Astrocyte (in vitro differentiated cells and primary cell): ENCODE data around the gene ZNF254. TPM values are rescaled to one million over a fixed set of nuclear protein-coding genes. Genes with fewer than 3 reads are reported as not detected.

Source experiments
- DNase-seq: peaks from one replicate; pipeline ENCODE4 v3.0.0-alpha.2; 2010; ENCODE audit warnings: low read depth
- FAIRE-seq: peaks from 2 replicates; lab custom pipeline; 2011; peaks lifted over from hg19 to GRCh38; lab: Jason Lieb, UNC
- H2AFZ ChIP-seq: 2 replicates; pipeline ENCODE4 v1.6.0; 2012; ENCODE audit warnings: low read depth, low read length, inconsistent platforms
- H3K27ac ChIP-seq: 2 replicates; pipeline ENCODE4 v1.5.1; 2011; ENCODE audit warnings: low read depth, low read length, inconsistent platforms
- H3K27me3 ChIP-seq: 2 replicates; pipeline ENCODE4 v1.6.0; 2011; ENCODE audit warnings: low read length, inconsistent platforms; ENCODE audit not compliant: insufficient read depth
- H3K36me3 ChIP-seq: 2 replicates; pipeline ENCODE4 v1.5.1; 2011; ENCODE audit warnings: low read length, inconsistent platforms; ENCODE audit not compliant: insufficient read depth
- H3K4me1 ChIP-seq: 2 replicates; pipeline ENCODE4 v1.5.1; 2011; ENCODE audit warnings: low read length, inconsistent platforms; ENCODE audit not compliant: insufficient read depth
- H3K4me2 ChIP-seq: 2 replicates; pipeline ENCODE4 v1.6.0; 2012; ENCODE audit warnings: low read length, inconsistent platforms
- H3K4me3 ChIP-seq: 2 replicates; pipeline ENCODE4 v1.5.1; 2011; ENCODE audit warnings: low read depth, mild to moderate bottlenecking, low read length, inconsistent platforms; ENCODE audit not compliant: insufficient read depth
- H3K79me2 ChIP-seq: 2 replicates; pipeline ENCODE4 v1.6.0; 2012; ENCODE audit warnings: mild to moderate bottlenecking, low read length, inconsistent platforms; ENCODE audit not compliant: insufficient read depth
- H3K9ac ChIP-seq: 2 replicates; pipeline ENCODE4 v1.6.0; 2012; ENCODE audit warnings: mild to moderate bottlenecking, low read length, inconsistent platforms
- H3K9me3 ChIP-seq: 2 replicates; pipeline ENCODE4 v1.5.1; 2012; ENCODE audit warnings: low read depth, mild to moderate bottlenecking, low read length, inconsistent platforms; ENCODE audit not compliant: insufficient read depth
- H4K20me1 ChIP-seq: 2 replicates; pipeline ENCODE4 v1.6.0; 2012; ENCODE audit warnings: low read length, inconsistent platforms; ENCODE audit not compliant: insufficient read depth
- H3K27ac Mint-ChIP-seq: one replicate; pipeline ENCODE4 v1.8.0; 2021; ENCODE audit warnings: mild to moderate bottlenecking, mixed read lengths; ENCODE audit not compliant: unreplicated experiment
- H3K27me3 Mint-ChIP-seq: one replicate; pipeline ENCODE4 v1.8.0; 2021; ENCODE audit warnings: low read depth, mixed read lengths; ENCODE audit not compliant: unreplicated experiment
- H3K36me3 Mint-ChIP-seq: one replicate; pipeline ENCODE4 v1.8.0; 2021; ENCODE audit warnings: low read depth, mixed read lengths; ENCODE audit not compliant: unreplicated experiment
- H3K4me1 Mint-ChIP-seq: one replicate; pipeline ENCODE4 v1.8.0; 2021; ENCODE audit warnings: low read depth, mixed read lengths; ENCODE audit not compliant: unreplicated experiment
- H3K4me3 Mint-ChIP-seq: one replicate; pipeline ENCODE4 v1.8.0; 2021; ENCODE audit warnings: mild to moderate bottlenecking, moderate library complexity, mixed read lengths; ENCODE audit not compliant: unreplicated experiment
- H3K9me3 Mint-ChIP-seq: one replicate; pipeline ENCODE4 v1.8.0; 2021; ENCODE audit warnings: mild to moderate bottlenecking, mixed read lengths; ENCODE audit not compliant: unreplicated experiment
- CTCF ChIP-seq: IDR thresholded peaks from 2 replicates; pipeline ENCODE4 v1.5.1; 2011; ENCODE audit warnings: low read depth, mild to moderate bottlenecking, inconsistent platforms, low read length, moderate library complexity; ENCODE audit not compliant: insufficient read depth
- EZH2 ChIP-seq: IDR thresholded peaks from 2 replicates; pipeline ENCODE4 v1.6.1; 2012; ENCODE audit warnings: mild to moderate bottlenecking, low read length, inconsistent platforms; ENCODE audit not compliant: insufficient read depth
- total RNA-seq: library from RNA; stranded (reverse); gene quantifications from 2 replicates; pipeline ENCODE4 v1.2.1, GENCODE V29; 2021

The ZNF254 gene
- total RNA-seq, 1 donor from 2014 or later: 20.4 TPM

GRCh38 chr19:24177686-24178085 is 90.7 kb downstream of the ZNF254 start:
- H3K79me2 ChIP-seq: no peaks in the 10 kb centered on the region
- no peak for FAIRE-seq
- H3K9me3 ChIP-seq: peaks cover 11% of the 10 kb centered on the region
- Mint-ChIP-seq H3K4me3 (no peak overlapping the region), H3K27me3 (no peaks in the 10 kb centered on the region), H3K36me3 (no peaks in the 10 kb centered on the region), H3K4me1 (no peaks in the 10 kb centered on the region), H3K9me3 (peaks cover 16% of the 10 kb centered on the region), H3K27ac (no peak overlapping the region)
- H3K27ac ChIP-seq: no peak overlapping the region
- no peak overlapping the region for H3K4me3 ChIP-seq
- no peaks in the 10 kb centered on the region for H4K20me1 ChIP-seq
- TF ChIP-seq CTCF (no peak), EZH2 (no peak)
- no peaks in the 10 kb centered on the region for H3K4me1 ChIP-seq
- H3K4me2 ChIP-seq: no peak overlapping the region
- no peaks in the 10 kb centered on the region for H3K27me3 ChIP-seq
- no peak overlapping the region for H3K9ac ChIP-seq
- H2AFZ ChIP-seq: no peak overlapping the region
- DNase-seq: no peak
- no peaks in the 10 kb centered on the region for H3K36me3 ChIP-seq

- H3K4me1 Mint-ChIP-seq: no peaks in the 10 kb centered on the region
- H3K4me3 ChIP-seq: no peak overlapping the region
- peaks cover 16% of the 10 kb centered on the region for H3K9me3 Mint-ChIP-seq
- no peaks in the 10 kb centered on the region for H3K79me2 ChIP-seq
- FAIRE-seq (no peak), DNase-seq (no peak)
- no peaks in the 10 kb centered on the region for H3K4me1 ChIP-seq
- H3K27me3 Mint-ChIP-seq: no peaks in the 10 kb centered on the region
- H3K36me3 Mint-ChIP-seq: no peaks in the 10 kb centered on the region
- no peak overlapping the region for H3K4me2 ChIP-seq
- no peak overlapping the region for H3K27ac Mint-ChIP-seq
- H3K36me3 ChIP-seq: no peaks in the 10 kb centered on the region
- no peak overlapping the region for H3K4me3 Mint-ChIP-seq
- TF ChIP-seq EZH2 (no peak), CTCF (no peak)
- peaks cover 11% of the 10 kb centered on the region for H3K9me3 ChIP-seq
- H3K27ac ChIP-seq: no peak overlapping the region
- no peak overlapping the region for H2AFZ ChIP-seq
- no peaks in the 10 kb centered on the region for H4K20me1 ChIP-seq
- H3K27me3 ChIP-seq: no peaks in the 10 kb centered on the region
- no peak overlapping the region for H3K9ac ChIP-seq
These were observed 91.2 kb downstream of the ZNF254 start for GRCh38 chr19:24178207-24178606.

Other genes starting within 250 kb of the ZNF254 start
- 0.54 and 0.89 TPM in 2 replicates for gene ZNF726, start 172.3 kb upstream of the ZNF254 start, total RNA-seq